PC-9 (cell line): ENCODE results near the gene ARSI.

Experiments used
- CTCF ChIP-seq: fragments of 200-600 bp; sonication (generic); conservative IDR thresholded peaks from 2 replicates; pipeline ENCODE4 v1.6.1; 2017; ENCODE audit warnings: mixed run types, antibody characterized with exemption, mild to moderate bottlenecking, moderate library complexity
- EZH2 ChIP-seq: fragments of 200-600 bp; sonication (generic); IDR thresholded peaks from 2 replicates; pipeline ENCODE4 v1.8.0; 2017; ENCODE audit warnings: antibody characterized with exemption, low read depth

GRCh38 chr5:150264667-150265603, 37.8 kb downstream of the ARSI start:
- TF ChIP-seq CTCF (no peak), EZH2 (no peak)
